Mucosa of stomach (tissue), 1 donor: ENCODE results near the gene ACTRT3.
A peak's percentile ranks its signal among the peaks of the same experiment; 100 is the strongest.

Experiments used
- H3K27me3 ChIP-seq: one replicate; pipeline ENCODE4 v1.7.0; 2013; ENCODE audit warnings: mild to moderate bottlenecking, low read length; ENCODE audit not compliant: control insufficient read depth, insufficient read depth
- H3K36me3 ChIP-seq: one replicate; pipeline ENCODE4 v1.7.0; 2013; ENCODE audit warnings: low read length; ENCODE audit not compliant: control insufficient read depth, insufficient read depth
- H3K4me1 ChIP-seq: one replicate; pipeline ENCODE4 v1.7.0; 2013; ENCODE audit warnings: mild to moderate bottlenecking, low read length; ENCODE audit not compliant: control insufficient read depth, insufficient read depth
- H3K4me3 ChIP-seq: one replicate; pipeline ENCODE4 v1.7.0; 2013; ENCODE audit warnings: low read length
- H3K9ac ChIP-seq: one replicate; pipeline ENCODE4 v1.7.0; 2013; ENCODE audit warnings: mild to moderate bottlenecking, low read length, moderate library complexity
- H3K9me3 ChIP-seq: one replicate; pipeline ENCODE4 v1.7.0; 2013; ENCODE audit warnings: mild to moderate bottlenecking, low read length, moderate library complexity; ENCODE audit not compliant: control insufficient read depth
- donor health status: Pancreatic carcinoma.

The ACTRT3 gene

GRCh38 chr3:169769287-169770181 lies at the start of gene ACTRT3:
Gene ACTRT3 (minus strand): TSS chr3:169769561. CDS start chr3:169769520, 41 bp downstream.
- H3K27me3 ChIP-seq: no peaks in the 10 kb centered on the region
- H3K9me3 ChIP-seq: no peaks in the 10 kb centered on the region
- H3K4me1 ChIP-seq: peaks cover 8% of the 10 kb centered on the region
- no peaks in the 10 kb centered on the region for H3K36me3 ChIP-seq
- H3K4me3 ChIP-seq: peak within 1 kb of the TSS; percentile 89
- H3K9ac ChIP-seq: peak within 1 kb of the TSS; percentile 93

- Histone ChIP-seq H3K4me1 (peaks cover 4% of the 10 kb centered on the region), H3K9ac (no peak overlapping the region), H3K27me3 (no peaks in the 10 kb centered on the region), H3K9me3 (no peaks in the 10 kb centered on the region), H3K4me3 (no peak overlapping the region), H3K36me3 (no peaks in the 10 kb centered on the region)
Observed at GRCh38 chr3:169818316-169818715, 49.0 kb upstream of the ACTRT3 start.

- Histone ChIP-seq H3K27me3 (no peaks in the 10 kb centered on the region), H3K9ac (no peak overlapping the region), H3K4me1 (peaks cover 18% of the 10 kb centered on the region), H3K9me3 (no peaks in the 10 kb centered on the region), H3K36me3 (no peaks in the 10 kb centered on the region), H3K4me3 (no peak overlapping the region)
Observed at GRCh38 chr3:169815590-169816150, 46.3 kb upstream of the ACTRT3 start.

GRCh38 chr3:169813757-169814517 lies 44.6 kb upstream of the ACTRT3 start:
- peaks cover 18% of the 10 kb centered on the region for H3K4me1 ChIP-seq
- H3K27me3 ChIP-seq: no peaks in the 10 kb centered on the region
- no peak overlapping the region for H3K4me3 ChIP-seq
- H3K36me3 ChIP-seq: no peaks in the 10 kb centered on the region
- H3K9ac ChIP-seq: peak overlapping the region; percentile 52
- no peaks in the 10 kb centered on the region for H3K9me3 ChIP-seq

GRCh38 chr3:169813278-169813677 lies 43.9 kb upstream of the ACTRT3 start:
- Histone ChIP-seq H3K9ac (peak overlapping the region; percentile 52), H3K4me3 (no peak overlapping the region), H3K27me3 (no peaks in the 10 kb centered on the region), H3K36me3 (no peaks in the 10 kb centered on the region), H3K9me3 (no peaks in the 10 kb centered on the region), H3K4me1 (peaks cover 18% of the 10 kb centered on the region)

- H3K4me3 ChIP-seq: peak within 1 kb of the TSS; percentile 73
- H3K4me1 ChIP-seq: peaks cover 18% of the 10 kb centered on the region
- no peaks in the 10 kb centered on the region for H3K36me3 ChIP-seq
- H3K9me3 ChIP-seq: no peaks in the 10 kb centered on the region
- H3K9ac ChIP-seq: peak within 1 kb of the TSS; percentile 52
- H3K27me3 ChIP-seq: no peaks in the 10 kb centered on the region
Observed at GRCh38 chr3:169812332-169813235, 43.2 kb upstream of the ACTRT3 start, which contains the start of the genes LRRC34 and LRRIQ4. Gene LRRC34 (minus strand): TSS chr3:169812904. CDS start chr3:169812548, 356 bp downstream. Gene LRRIQ4 (plus strand): TSS chr3:169812870. CDS start chr3:169821922, 9,052 bp downstream.

GRCh38 chr3:169811631-169812331 lies 42.4 kb upstream of the ACTRT3 start:
- H3K9me3 ChIP-seq: no peaks in the 10 kb centered on the region
- H3K36me3 ChIP-seq: no peaks in the 10 kb centered on the region
- no peaks in the 10 kb centered on the region for H3K27me3 ChIP-seq
- H3K9ac ChIP-seq: peak overlapping the region; percentile 52
- peaks cover 18% of the 10 kb centered on the region for H3K4me1 ChIP-seq
- H3K4me3 ChIP-seq: peak overlapping the region; percentile 73

- H3K9me3 ChIP-seq: no peaks in the 10 kb centered on the region
- H3K36me3 ChIP-seq: no peaks in the 10 kb centered on the region
- no peak overlapping the region for H3K4me3 ChIP-seq
- H3K4me1 ChIP-seq: peaks cover 18% of the 10 kb centered on the region
- no peak overlapping the region for H3K9ac ChIP-seq
- H3K27me3 ChIP-seq: no peaks in the 10 kb centered on the region
Observed at GRCh38 chr3:169809230-169809795, 40.0 kb upstream of the ACTRT3 start.

- no peaks in the 10 kb centered on the region for H3K4me1 ChIP-seq
- no peaks in the 10 kb centered on the region for H3K9me3 ChIP-seq
- H3K36me3 ChIP-seq: no peaks in the 10 kb centered on the region
- H3K4me3 ChIP-seq: no peak overlapping the region
- H3K27me3 ChIP-seq: no peaks in the 10 kb centered on the region
- H3K9ac ChIP-seq: no peak overlapping the region
Observed at GRCh38 chr3:169804681-169805080, 35.3 kb upstream of the ACTRT3 start.

- no peak overlapping the region for H3K4me3 ChIP-seq
- no peaks in the 10 kb centered on the region for H3K36me3 ChIP-seq
- H3K9me3 ChIP-seq: no peaks in the 10 kb centered on the region
- no peaks in the 10 kb centered on the region for H3K27me3 ChIP-seq
- H3K4me1 ChIP-seq: no peaks in the 10 kb centered on the region
- H3K9ac ChIP-seq: no peak overlapping the region
Observed at GRCh38 chr3:169792359-169792758, 23.0 kb upstream of the ACTRT3 start.
